ENCODE results near the gene CEP72.
"Not testable (repeated sequence)": the region's sequence is repeated elsewhere in the genome, so short reads cannot be mapped to it uniquely, and the experiment has no call there.

CEP72 gene

DNA sequence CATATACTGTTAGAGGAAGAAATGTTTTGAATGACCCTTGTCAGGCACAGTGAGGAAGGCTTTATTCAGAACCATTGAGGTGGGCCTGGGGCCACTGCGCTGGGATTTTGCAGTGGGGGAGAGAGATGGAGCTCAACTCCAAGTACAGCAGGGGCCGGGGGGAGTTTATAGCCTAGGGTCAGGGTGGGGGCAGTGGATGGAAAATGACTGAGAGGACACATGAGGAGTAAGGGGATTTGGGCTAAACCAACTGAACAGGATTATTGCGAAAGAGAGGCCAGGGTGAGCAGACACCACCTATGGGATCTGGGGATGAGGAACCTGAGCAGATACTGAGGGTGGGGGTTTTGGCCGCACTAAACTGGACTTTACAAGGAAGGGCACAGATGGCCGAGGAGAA, 6.3 kb downstream of the CEP72 start:
- no peak for DNase-seq (ENCODE audit: low read depth)

DNA sequence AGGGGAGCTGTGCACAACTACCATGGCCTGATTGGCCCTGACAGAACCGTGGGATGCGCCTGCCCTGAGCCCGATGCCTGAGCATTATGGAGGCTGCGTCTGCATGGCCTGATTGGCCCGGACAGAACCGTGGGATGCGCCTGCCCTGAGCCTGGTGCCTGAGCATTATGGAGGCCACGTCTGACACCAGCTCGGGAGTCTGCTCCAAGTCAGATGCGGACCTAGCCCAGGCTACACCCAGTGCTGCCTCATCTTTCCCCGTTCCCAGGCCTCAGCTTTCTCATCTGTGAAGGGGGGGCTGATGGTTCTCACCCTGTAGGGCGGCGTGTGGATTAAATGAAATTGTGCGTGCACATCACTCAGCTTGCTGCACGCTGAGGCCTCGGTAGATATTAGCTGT, 7.3 kb downstream of the CEP72 start:
- no peak for DNase-seq (ENCODE audit: low read depth)

DNA sequence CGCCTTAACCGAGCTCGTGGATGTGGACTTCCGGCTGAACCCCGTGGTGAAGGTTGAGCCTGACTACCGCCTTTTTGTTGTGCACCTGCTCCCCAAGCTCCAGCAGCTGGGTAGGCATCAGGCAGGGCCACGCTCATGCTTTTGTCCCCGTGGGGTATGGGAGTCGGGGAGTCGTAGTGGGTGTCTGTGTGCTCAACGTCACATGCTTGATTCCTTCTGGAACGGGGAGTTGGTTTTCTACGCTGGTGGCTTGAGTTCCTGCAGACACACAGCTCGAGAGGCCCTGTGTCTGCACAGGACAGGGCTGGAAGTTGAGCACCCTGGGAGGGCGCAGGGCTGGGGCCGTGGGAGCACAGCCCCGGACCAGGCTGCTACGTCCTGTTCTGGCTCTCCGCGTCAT, 8.0 kb downstream of the CEP72 start:
- no peak for DNase-seq (ENCODE audit: low read depth)

DNA sequence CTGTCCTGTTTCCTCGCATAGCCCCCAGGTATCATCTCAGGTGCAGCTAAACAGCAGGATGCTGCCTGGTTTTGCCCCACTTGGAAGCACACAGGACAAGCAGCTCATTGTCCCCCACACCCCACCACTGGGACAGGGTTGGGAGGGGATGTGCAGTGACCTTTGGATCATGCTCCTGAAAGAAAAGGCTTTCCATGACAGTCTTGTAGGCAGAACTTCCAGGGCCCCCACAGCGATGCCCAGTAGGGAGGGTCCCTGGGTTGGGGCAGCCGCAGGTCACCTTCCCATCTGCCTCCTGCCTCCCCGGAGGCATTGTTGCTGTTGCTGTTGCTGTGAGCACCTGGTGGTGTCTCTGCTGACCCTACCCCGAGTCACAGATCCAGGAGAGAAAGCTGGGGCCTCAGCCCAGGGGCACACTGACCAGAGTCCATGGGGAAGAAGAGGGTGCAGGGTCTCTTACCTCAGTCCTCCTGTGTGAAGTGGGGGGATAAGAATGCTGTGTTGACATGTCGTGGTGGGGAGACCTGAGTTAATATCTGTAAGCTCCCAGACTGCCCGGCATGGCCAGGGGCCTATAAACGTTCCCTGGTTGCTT, 8.5 kb downstream of the CEP72 start:
- no peak for DNase-seq (ENCODE audit: low read depth)

DNA sequence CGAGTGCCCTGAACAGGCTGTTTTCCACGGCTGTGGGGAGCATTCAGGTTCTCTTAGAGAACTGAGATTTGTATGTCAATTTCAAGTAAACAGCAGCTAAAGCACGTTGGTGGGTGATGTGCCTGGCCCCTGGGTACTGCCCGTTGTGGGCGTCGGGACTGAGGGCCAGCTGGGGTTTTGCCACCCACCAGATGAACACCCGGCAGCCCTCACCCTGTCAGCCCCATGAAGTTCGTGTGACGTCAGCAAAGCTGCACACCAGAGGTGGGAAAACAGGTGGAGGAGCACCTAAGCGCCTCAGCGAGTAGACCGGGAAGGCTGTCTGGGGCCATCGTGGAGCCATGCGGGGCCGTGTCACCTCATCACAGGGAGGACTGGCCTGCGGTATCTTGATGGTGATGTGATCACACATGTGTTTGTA, 9.2 kb downstream of the CEP72 start:
- DNase-seq (ENCODE audit: low read depth), result no peak

DNA sequence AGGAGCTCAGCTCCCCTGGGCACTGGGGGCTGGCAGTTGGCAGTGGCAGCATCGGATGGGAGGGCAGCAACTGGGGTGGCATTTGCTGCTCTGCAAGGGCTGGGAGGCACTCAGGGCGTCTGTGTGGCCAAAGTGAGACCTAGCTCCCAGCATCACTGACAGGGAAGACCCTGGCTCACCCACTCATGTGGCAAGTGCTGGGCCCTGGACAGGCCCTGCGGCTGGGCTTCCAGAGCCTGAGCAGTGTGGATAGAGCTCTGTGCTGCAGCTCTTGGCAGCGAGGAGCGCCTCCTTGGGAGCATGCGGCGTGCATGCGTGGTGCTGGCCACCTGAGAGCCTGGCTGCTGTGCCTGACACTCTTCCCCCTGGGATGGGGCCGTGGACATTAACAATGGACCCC, 10.2 kb downstream of the CEP72 start:
- no peak for DNase-seq (ENCODE audit: low read depth)

DNA sequence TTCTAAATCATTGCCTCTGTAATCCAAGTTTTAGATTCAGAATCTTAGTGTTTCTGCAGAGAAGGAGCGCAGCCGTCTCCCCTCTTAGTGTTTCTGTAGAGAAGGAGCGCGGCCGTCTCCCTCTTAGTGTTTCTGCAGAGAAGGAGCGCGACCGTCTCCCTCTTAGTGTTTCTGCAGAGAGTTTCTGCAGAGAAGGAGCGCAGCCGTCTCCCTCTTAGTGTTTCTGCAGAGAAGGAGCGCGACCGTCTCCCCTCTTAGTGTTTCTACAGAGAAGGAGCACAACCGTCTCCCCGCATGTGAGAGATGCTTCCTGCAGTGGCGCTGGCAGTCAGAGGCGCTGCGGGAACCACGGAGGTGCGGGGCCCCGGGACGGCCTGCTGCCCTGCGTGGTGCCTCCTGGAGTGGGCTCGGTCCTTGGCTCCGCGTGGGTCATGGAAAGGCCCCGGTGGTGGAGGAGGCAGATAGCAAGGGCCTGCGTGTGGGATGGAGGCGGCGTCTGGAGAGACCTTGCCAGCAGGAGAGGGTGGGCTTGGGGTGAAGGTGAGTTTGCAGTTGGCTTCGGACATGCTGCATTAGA, 10.9 kb downstream of the CEP72 start:
- DNase-seq (ENCODE audit: low read depth), result no peak

DNA sequence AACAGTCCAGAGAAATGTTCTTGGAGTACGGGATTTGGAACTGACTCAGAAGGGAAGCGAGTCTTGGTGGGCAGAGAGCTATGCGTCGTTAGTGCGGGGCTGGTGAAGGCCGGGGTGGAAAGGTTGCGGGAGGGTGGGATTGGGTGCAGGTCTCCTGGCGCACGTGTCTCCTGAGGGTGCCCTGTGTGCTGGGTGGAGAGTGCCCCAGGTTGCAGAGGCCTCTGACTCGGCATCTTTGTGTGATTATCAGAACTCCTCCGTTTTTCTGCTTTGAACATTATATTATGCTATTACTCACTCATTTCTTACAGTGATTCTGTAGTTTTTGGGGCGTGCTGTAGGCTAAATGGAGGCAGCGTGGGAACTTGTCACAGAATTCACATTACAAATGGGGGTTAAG, 11.4 kb downstream of the CEP72 start:
- DNase-seq (ENCODE audit: low read depth), result no peak

DNA sequence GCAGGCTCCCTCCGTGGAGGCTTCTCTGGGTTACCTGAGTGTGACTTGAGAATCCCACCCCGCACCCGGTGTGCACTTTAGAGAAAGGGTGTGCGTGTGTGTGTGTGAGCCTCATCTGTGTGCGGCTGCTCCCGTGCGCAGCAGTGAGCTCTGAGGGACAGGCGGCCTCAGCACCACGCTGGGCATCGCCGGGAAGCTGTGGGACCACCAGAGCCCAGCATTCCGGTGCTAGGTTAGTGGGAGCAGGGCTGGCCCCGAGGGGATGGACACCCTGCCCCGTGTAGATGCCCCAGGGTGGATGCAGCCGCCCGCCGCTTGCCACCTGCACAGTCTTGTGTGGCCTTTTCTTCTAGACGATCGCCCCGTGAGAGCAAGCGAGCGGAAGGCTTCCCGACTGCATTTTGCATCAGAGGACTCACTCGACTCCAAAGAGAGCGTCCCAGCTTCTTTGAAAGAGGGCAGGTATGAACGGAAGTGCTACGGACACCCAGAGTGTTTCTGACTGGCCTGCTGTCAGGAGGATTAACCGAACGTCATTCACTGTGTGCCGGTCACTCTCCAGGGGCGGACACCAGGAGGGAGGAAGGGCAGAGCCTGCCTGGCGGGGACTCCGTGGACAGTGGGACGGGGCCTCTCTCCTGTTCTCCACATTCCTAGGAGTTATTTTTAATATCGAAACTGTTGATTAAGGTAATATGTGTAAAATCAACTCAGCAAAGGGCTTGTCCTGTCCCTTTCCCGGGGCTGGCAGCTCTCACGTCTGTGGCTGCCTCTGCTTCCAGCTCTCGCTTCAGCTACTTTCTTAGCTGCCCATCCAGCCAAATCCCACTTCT, 12.2 kb downstream of the CEP72 start:
- DNase-seq (ENCODE audit: low read depth), result no peak

DNA sequence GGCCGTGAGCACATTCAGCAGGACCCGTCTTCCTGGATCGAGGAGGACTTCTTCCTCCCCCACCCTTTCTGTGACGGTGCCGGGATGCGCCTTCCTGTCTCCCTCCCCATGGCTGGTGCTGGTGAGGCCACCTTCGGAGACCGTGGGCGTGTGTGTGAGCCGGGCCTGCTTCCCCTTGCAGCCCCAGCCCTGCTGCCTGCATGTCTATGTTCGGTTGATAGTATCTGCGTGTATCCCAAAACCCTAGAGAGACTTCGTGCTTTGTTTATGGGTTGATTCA, 12.8 kb downstream of the CEP72 start:
- no peak for DNase-seq (ENCODE audit: low read depth)

DNA sequence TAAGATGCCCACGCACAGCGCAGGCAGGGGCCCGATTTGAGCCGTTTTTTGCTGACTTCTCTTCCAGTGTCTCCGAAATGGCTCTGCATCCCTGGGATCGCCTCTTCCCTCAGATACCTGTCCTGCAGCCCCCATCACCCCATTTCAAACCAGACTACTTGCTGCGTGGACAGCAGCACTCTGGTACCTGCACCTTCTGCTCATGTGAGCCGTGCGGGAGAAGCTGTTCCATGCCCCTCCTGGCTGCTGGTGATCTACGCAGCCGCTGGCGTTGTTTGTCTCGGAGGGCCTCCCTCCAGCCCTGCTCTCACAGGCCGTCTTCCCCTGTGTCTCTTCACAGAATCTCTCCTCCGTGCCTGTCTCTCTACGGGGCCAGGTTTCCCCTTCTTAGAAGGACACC, 13.4 kb downstream of the CEP72 start:
- no peak for DNase-seq (ENCODE audit: low read depth)

DNA sequence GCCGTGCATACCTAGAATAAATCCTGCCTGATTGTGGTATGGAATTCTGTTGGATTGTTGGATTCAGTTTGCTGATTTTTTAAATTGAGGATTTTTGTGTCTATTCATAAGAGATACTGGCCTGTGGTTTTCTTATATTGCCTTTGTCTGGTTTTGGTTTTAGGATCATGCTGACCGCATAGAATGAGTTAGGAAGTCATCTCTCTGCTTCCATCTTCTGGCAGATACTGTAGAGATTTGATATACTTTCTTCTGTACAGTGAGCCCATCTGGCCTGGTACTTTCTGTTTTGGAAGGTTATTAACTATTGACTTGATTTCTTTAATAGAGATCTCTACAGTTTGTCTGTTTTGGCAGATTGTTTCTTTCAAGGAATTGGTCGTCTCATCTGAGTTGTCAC, 14.7 kb downstream of the CEP72 start:
- no peak for DNase-seq (ENCODE audit: low read depth)

DNA sequence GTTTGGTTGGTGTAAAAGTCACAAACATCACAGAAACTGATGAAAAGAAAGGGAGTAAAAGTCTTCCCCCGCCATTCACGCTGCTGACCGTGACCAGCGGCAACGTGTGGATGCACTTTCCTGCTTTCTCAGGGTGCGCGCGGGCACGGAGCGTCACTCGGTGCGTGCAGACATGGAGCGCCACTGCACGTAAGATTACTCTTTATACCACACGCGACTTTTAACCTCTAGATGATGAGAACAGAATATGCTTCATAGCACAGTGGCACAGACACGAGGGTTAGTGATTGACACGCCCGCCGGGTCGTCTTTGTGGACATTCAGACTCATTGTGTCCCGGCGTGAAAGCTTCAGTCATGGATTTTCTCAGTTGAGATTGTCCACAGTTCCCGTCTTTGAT, 15.7 kb downstream of the CEP72 start:
- DNase-seq (ENCODE audit: low read depth), result no peak

DNA sequence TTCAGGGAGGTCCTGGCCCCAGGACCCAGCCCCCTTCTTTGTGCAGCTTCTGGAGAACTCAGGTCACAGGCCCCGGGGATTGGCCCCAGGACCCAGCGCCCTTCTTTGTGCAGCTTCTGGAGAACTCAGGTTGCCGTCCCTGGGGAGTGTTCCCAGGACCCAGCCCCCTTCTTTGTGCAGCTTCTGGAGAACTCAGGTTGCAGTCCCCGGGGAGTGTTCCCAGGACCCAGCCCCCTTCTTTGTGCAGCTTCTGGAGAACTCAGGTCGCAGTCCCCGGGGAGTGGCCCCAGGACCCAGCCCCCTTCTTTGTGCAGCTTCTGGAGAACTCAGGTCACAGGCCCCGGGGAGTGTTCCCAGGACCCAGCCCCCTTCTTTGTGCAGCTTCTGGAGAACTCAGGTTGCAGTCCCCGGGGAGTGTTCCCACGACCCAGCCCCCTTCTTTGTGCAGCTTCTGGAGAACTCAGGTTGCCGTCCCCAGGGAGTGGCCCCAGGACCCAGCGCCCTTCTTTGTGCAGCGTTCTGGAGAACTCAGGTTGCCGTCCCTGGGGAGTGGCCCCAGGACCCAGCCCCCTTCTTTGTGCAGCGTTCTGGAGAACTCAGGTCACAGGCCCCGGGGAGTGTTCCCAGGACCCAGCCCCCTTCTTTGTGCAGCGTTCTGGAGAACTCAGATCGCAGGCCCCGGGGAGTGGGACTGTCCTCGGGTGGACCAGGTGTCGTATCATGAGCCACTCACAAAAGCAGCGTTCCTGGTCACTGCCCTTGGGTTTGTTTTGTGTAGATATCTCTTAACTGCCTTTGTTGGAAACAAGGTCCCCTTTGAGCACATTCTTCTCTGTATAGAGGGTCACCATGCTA, 16.4 kb downstream of the CEP72 start:
- not testable (repeated sequence) for DNase-seq (ENCODE audit: low read depth)

DNA sequence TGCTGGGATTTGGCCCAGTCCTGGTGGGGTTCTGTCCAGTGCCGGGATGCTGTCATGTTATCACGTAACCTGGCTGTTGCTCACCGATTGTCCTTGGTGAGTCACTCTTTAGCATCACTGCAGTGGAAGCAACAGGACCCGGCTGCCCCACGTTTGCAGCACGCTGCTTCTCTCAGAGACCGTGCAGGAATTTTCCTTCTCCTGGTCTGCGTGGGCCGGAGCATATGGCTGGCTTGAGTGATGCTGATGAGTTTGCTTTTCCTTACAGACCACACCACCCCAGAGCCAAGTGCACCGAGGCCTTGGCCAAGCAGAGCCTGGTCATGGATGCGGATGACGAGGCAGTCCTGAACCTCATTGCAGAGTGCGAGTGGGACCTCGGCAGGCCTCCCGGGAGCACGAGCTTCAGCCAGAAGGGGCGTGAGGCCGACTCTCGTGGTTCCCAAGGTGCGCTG, 21.4 kb downstream of the CEP72 start:
- DNase-seq (ENCODE audit: low read depth), result no peak

DNA sequence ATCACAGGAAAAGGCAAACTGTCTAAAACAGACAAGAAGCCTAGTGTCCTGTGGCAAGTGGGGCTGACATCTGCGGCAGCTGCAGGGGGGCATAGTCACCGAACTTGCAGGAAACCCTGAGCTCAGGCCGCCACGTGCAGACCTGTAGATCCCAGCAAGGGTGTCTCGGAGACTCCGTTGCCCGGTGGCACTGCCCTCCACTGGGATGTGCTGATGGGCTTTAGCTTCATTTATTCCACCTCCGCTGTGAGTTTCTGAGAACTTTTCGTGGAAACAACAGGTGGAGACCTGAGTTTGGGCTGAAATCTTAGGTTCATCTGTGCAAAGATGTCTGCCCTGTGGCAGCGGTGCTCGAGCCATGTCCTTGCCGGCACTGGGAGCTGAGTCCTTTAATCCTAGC, 22.1 kb downstream of the CEP72 start:
- DNase-seq (ENCODE audit: low read depth), result no peak

DNA sequence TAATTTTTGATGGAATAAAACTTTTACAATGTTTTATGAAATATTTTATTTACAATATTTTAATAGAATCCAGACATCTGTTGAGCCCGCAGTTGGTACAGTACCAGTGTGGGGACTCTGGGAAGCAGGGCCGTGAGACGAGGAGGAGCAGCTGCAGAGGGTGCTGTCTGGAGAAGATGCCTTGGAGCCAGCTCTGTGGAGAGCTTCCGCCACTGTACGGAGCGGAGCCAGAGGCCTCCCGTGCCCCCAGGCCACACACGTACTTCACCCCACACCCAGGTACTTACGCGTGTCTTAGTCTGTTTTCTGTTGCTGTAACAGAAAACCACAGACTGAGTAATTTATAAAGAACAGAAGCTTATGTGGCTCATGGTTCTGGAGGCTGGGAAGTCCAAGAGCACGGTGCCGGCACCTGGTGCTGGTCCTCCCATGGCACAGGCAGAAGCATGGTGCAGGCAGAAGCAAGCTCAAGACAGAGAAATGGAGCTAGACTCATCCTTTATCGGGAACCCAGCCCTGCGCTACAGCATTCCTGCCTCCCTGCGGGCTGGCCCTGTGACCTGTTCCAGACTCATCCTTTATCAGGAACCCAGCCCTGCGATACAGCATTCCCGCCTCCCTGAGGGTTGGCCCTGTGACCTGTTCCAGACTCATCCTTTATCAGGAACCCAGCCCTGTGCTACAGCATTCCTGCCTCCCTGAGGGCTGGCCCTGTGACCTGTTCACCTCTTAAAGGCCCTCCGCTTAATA, 23.3 kb downstream of the CEP72 start:
- no peak for DNase-seq (ENCODE audit: low read depth)

DNA sequence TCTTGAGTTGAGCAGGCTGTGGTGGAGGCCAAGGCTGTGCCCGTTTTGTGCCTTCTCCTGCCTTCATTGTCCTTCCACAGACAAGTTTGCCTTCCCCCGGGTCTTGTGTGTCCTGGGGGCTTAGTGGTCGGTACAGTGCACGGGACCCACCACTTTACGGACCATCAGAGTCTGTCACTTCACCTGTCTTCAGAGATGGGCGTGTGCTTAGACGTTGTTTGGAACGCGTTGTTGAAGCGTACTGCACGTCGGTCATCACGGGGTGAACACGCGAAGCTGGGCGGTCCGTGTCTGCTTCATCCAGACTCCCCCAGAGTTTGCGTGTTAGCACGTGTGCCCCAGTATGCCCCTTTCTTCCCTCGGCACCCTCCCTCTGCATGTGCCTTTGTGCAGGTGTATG, 24.8 kb downstream of the CEP72 start:
- no peak for DNase-seq (ENCODE audit: low read depth)

DNA sequence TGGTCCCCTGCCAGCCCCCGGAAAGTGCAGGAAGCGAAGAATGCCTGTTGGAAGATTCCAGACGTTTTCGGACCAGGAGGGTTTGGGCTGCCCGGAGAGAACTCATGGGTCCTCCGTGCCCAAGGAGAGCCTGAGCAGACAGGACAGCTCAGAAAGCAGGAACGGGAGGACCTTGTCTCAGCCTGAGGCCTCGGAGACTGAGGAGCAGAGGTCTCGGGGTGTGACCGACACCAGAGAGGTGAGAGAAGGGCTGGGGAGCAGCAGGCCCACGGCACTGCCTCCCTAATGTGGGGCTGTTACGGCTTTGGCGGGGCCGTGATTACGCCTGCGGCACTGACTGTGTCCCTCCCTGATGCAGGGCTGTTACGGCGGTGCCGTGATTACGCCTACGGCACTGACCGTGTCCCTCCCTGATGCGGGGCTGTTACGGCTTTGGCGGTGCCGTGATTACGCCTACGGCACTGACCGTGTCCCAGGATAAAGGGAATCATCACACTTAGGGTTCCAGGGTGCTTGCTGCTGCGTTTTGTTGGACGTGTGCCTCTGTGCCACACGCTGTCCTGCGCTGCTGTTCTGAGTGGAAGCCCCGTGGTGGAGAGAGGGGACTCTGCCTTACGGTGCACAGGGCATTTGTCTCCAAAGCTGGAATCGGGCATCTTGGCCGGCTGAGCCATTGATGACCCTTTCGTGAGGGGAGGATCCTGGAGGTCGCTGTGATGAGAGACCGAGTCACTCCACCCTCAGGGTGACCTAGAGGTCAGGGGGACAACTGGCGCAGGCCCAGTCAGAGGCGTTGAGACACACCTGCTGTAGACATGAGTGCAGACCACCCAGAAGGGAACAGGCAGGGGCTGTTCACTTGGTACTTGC, 25.7 kb downstream of the CEP72 start:
- DNase-seq (ENCODE audit: low read depth), result no peak

DNA sequence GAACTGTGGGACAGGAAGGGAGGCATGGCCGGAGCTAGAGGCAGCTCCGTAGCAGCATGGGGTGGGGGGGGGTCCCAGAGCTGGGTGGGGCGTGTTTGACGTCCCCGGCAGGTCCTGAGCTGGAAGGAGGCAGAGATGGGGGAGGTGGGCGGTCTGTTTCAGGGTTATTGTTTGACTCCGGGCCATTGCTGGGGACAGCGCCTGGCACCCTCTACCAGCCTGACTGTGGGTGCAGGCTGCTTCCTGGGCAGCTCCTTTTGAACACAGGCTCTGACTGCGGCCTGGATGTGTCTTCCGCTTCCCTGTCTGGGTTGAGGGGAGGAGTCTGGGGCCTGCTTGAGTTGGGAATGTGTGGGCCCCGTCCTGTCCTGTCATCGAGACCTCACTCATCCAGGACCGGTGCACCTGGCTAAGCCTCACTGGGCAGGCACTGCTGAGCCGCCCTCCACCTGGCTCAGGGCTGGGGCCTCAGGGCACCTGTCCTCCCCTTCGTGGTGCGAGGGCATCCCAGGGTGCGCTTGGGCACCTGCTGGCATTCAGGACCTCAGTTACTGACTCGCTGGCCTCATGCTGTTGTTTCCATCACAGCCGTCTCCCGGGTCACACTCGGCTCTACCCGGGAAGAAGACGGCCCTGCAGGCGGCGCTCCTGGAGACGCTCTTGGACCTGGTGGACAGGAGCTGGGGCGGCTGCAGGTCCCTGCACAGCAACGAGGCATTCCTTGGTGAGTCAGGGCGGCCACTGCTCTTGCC, 26.5 kb downstream of the CEP72 start:
- no peak for DNase-seq (ENCODE audit: low read depth)

DNA sequence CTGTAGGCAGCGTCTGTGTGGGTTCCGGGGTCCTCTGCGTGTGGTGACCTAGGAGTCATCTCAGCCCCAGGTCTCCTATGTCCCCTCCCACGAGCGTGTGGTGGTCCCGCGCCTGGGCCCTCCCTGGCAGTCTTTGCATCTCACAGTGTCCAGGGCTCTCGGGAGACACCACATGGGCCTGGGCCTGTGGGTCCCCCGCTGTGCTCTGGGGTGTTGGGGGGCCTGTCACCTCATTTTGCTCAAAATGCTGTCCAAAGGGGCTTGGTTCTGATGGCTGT, 27.1 kb downstream of the CEP72 start:
- DNase-seq (ENCODE audit: low read depth), result no peak

Measured in stromal cell of bone marrow (primary cell).